Ascending aorta (tissue), 2 donors: ENCODE data around the gene SFXN1. TPM values are rescaled to one million over a fixed set of nuclear protein-coding genes. Genes with fewer than 3 reads are reported as not detected.

Source experiments
- DNase-seq, 2 donors: peaks; one replicate each; pipeline ENCODE4 v3.0.0-alpha.2; 2019; ENCODE audit warnings: low spot score in 2 of 2
- H3K27ac ChIP-seq, 2 donors: fragments of 200-600 bp; sonication (generic); one replicate each; pipeline ENCODE4 v1.5.1; 2016 to 2017; ENCODE audit warnings: mild to moderate bottlenecking in 1 of 2
- H3K27me3 ChIP-seq: fragments of 200-600 bp; sonication (generic); one replicate; pipeline ENCODE4 v1.5.1; 2017
- H3K36me3 ChIP-seq, 2 donors: fragments of 200-600 bp; sonication (generic); one replicate each; pipeline ENCODE4 v1.5.1; 2016
- H3K4me1 ChIP-seq, 2 donors: fragments of 200-600 bp; sonication (generic); one replicate each; pipeline ENCODE4 v1.5.1; 2016 to 2017; ENCODE audit warnings: mild to moderate bottlenecking in 1 of 2
- H3K4me3 ChIP-seq, 2 donors: fragments of 200-600 bp; sonication (generic); one replicate each; pipeline ENCODE4 v1.5.1; 2016 to 2017; ENCODE audit warnings: mild to moderate bottlenecking in 1 of 2
- H3K9me3 ChIP-seq, 2 donors: fragments of 200-600 bp; sonication (generic); one replicate each; pipeline ENCODE4 v1.5.1; 2016
- CTCF ChIP-seq, 3 experiments: fragments of 200-600 bp in 2 of 3; fragments of 450-650 bp in 1 of 3; sonication (generic) in 2 of 3; IDR thresholded peaks; one replicate each; pipeline ENCODE4 v1.5.1; 2016 to 2019; ENCODE audit warnings: antibody characterized with exemption in 3 of 3, mild to moderate bottlenecking in 1 of 3, moderate library complexity in 1 of 3
- intact Hi-C: fragments of 100-400 bp; cut with DNase I; formaldehyde crosslinking; loops from one replicate; pipeline ENCODE4 v1.15.1; 2023
- total RNA-seq: library from RNA; depleted of rRNA; stranded (reverse); fragments of >200 nt; gene quantifications from one replicate; pipeline ENCODE4 v1.1.0, GENCODE V29; 2016

Gene SFXN1
- total RNA-seq, 1 donor from 2014 or later, result 47.5 TPM

- H3K36me3 ChIP-seq, result no peaks in the 10 kb centered on the region
- no peak for TF ChIP-seq CTCF (IDR thresholded peaks at IDR 0.05)
- no peaks in the 10 kb centered on the region for H3K9me3 ChIP-seq
- no peaks in the 10 kb centered on the region for H3K27me3 ChIP-seq
- peaks cover 0 to 9% of the 10 kb centered on the region in 2 donors for H3K4me1 ChIP-seq
- intact Hi-C loops, result no loop called here
- no peak overlapping the region for H3K4me3 ChIP-seq
- no peak for DNase-seq
- H3K27ac ChIP-seq, result no peak overlapping the region
Measured at GRCh38 chr5:175475248-175475647, 3.1 kb upstream of the SFXN1 start.

DNA sequence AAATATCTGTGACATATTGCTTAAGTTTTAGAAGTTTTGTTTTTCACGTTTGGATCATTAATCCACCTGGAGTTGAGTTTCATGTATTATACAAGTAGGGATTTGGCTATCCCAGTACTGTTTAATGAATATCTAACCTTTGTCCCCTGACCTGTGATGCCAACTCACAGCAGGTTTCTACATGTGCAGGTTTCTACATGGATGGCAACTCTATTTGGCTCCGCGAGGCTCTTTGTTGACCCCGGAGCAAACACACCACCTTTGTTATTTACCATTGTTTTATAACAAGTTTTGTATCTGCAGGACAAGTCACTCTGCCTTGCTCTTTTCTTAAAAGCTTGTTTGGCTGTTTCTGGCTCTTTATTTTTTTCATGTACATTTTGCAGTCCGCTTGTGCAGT is 920 bp upstream of the SFXN1 start:
- Histone ChIP-seq H3K4me3 (no peak overlapping the region), H3K4me1 (peaks cover 0 to 9% of the 10 kb centered on the region in 2 donors), H3K27ac (no peak overlapping the region), H3K9me3 (no peaks in the 10 kb centered on the region), H3K27me3 (no peaks in the 10 kb centered on the region), H3K36me3 (no peaks in the 10 kb centered on the region)
- intact Hi-C loops, result no loop called here
- no peak for TF ChIP-seq CTCF (IDR thresholded peaks at IDR 0.05)
- DNase-seq, result no peak

- no peak for DNase-seq
- no peak for TF ChIP-seq CTCF (IDR thresholded peaks at IDR 0.05)
- peak overlapping the region; percentile 25 to 58 for H3K27ac ChIP-seq
Measured at GRCh38 chr5:175478008-175478383, 364 bp upstream of the SFXN1 start.

DNA sequence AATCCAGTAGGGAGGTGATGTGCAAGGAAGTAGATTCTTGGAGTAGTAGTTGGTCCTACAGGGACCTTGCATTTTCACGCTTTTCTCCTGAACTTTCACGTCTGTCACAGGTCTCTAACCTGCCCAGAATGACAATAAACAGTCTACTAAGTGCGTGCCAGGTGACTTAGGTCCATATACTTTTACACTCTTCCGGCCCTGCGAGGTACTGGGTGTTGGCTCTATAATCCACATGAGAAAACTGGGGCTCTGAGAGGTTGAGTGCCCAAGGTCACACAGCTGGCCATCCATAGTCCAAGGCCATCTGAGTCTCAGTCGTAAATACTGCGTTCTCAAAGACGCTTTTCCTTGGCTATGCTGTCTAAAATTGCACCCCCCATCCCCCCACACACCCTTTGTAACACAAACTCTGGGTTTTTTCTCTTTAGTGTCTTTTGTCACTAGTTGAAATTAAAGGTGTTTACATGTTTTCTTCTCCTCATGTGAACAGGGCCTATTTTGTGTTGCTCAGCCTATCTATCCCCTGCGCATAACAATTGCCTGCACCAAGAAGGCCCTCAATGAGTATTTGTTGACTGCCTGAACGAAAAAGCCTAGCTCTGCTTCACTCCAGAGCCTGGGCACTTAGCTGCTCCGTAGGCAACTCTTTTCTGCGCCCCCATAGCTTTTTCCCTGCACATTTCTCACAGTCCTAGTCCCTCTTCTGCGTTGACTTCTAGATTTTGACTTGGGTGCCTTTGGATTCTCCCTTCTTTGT is 943 bp downstream of the SFXN1 start:
- intact Hi-C loops, result no loop called here
- peaks cover 0 to 9% of the 10 kb centered on the region in 2 donors for H3K4me1 ChIP-seq
- H3K27me3 ChIP-seq, result no peaks in the 10 kb centered on the region
- peak overlapping the region; percentile 16 to 52 for H3K27ac ChIP-seq
- H3K4me3 ChIP-seq, result peak overlapping the region; percentile 93 to 95
- H3K36me3 ChIP-seq, result peaks cover 0 to 6% of the 10 kb centered on the region in 2 donors
- DNase-seq, result no peak
- no peak for TF ChIP-seq CTCF (IDR thresholded peaks at IDR 0.05)
- no peaks in the 10 kb centered on the region for H3K9me3 ChIP-seq

More at GRCh38 chr5:175478008-175478383, 364 bp upstream of the SFXN1 start:
- peak overlapping the region; percentile 93 to 95 for H3K4me3 ChIP-seq
- no peaks in the 10 kb centered on the region for H3K27me3 ChIP-seq
- intact Hi-C loops, result no loop called here
- H3K9me3 ChIP-seq, result no peaks in the 10 kb centered on the region
- H3K4me1 ChIP-seq, result peaks cover 0 to 9% of the 10 kb centered on the region in 2 donors
- H3K36me3 ChIP-seq, result no peaks in the 10 kb centered on the region

GRCh38 chr5:175483337-175483736 is 5.0 kb downstream of the SFXN1 start:
- Histone ChIP-seq H3K4me1 (peaks cover 0 to 6% of the 10 kb centered on the region in 2 donors), H3K27ac (no peak overlapping the region), H3K27me3 (no peaks in the 10 kb centered on the region), H3K4me3 (no peak overlapping the region), H3K36me3 (peaks cover 0 to 17% of the 10 kb centered on the region in 2 donors), H3K9me3 (no peaks in the 10 kb centered on the region)
- no peak for TF ChIP-seq CTCF (IDR thresholded peaks at IDR 0.05)
- intact Hi-C loops, result no loop called here
- no peak for DNase-seq
